ENCODE data around the gene BPI. TPM values are rescaled to one million over a fixed set of nuclear protein-coding genes. Genes with fewer than 3 reads are reported as not detected.
"Not testable (repeated sequence)": the region's sequence is repeated elsewhere in the genome, so short reads cannot be mapped to it uniquely, and the experiment has no call there.

Gene BPI
- total RNA-seq, 2 donors from 2014 or later = not detected

DNA sequence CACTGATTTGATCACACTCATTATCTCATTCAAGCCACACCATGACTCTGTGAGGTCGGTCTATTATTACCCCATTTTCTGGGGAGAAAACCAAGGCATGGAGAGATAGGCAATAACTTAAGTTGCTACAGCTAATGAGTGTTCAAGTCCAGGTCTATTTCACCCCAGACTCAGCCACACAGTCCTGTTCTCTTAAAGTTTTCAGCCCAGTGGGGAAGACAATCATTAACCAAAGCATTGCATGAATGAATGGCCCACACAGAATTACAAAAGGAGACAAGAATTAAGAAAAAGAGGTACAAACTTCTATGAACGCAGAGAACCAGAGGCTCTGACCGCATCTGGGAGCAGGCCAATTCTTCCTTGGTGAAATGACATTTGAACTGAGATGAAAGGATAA lies 7.1 kb downstream of the BPI start:
- H3K4me3 ChIP-seq = no peak overlapping the region
- TF ChIP-seq, protein P1, sequence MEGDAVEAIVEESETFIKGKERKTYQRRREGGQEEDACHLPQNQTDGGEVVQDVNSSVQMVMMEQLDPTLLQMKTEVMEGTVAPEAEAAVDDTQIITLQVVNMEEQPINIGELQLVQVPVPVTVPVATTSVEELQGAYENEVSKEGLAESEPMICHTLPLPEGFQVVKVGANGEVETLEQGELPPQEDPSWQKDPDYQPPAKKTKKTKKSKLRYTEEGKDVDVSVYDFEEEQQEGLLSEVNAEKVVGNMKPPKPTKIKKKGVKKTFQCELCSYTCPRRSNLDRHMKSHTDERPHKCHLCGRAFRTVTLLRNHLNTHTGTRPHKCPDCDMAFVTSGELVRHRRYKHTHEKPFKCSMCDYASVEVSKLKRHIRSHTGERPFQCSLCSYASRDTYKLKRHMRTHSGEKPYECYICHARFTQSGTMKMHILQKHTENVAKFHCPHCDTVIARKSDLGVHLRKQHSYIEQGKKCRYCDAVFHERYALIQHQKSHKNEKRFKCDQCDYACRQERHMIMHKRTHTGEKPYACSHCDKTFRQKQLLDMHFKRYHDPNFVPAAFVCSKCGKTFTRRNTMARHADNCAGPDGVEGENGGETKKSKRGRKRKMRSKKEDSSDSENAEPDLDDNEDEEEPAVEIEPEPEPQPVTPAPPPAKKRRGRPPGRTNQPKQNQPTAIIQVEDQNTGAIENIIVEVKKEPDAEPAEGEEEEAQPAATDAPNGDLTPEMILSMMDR (IDR thresholded peaks at IDR 0.05) = no peak
- H3K27ac ChIP-seq = no peak overlapping the region
- intact Hi-C loops (cut with DNase I) = no loop called here
- H3K9me3 ChIP-seq = no peaks in the 10 kb centered on the region
- no peak overlapping the region for H3K9ac ChIP-seq (ENCODE audit: low read depth in 2 of 2, low read length in 2 of 2)
- no peaks in the 10 kb centered on the region for H3K36me3 ChIP-seq
- DNase-seq = no peak
- no peaks in the 10 kb centered on the region for H3K4me1 ChIP-seq
- no peaks in the 10 kb centered on the region for H3K27me3 ChIP-seq

DNA sequence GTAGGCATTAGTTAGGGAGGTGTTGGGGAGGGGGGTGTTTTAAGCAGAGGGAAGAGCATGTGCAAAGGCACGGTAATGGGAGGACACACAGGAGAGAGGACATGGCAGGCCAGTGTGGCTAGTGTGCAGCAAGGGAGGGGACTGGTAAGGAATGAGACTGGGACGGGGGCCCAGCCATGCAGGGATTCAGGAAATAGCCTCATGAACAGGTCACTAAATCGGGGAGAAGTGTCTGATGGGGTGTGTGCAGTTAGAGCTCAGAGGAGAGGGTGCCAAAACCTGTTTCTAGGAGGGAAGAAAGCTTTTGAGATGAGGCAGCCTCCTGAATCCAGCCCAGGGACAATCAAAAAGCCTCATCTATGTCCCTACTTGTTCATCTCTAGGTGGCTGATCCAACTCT lies 7.5 kb downstream of the BPI start:
- DNase-seq = no peak
- no peaks in the 10 kb centered on the region for H3K36me3 ChIP-seq
- no peaks in the 10 kb centered on the region for H3K27me3 ChIP-seq
- H3K27ac ChIP-seq = no peak overlapping the region
- TF ChIP-seq, protein P1 (IDR thresholded peaks at IDR 0.05) = no peak
- no peak overlapping the region for H3K9ac ChIP-seq (ENCODE audit: low read depth in 2 of 2, low read length in 2 of 2)
- no peak overlapping the region for H3K4me3 ChIP-seq
- H3K9me3 ChIP-seq = no peaks in the 10 kb centered on the region
- no peaks in the 10 kb centered on the region for H3K4me1 ChIP-seq
- intact Hi-C loops (cut with DNase I) = no loop called here

DNA sequence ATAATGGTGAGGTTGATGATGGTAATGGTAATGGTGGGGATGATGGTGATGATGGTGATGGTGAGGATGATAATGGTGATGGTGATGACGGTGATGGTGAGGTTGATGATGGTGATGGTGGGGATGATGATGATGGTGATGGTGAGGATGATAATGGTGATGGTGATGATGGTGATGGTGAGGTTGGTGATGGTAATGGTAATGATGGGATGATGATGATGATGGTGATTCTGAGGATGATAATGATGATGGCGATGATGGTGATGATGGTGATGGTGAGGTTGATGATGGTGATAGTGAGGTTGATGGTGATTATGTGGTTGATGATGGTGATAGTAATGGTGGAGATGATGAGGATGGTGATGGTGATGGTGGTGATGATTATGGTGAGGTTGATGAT lies 9.7 kb downstream of the BPI start:
- Histone ChIP-seq H3K27ac (no peak overlapping the region), H3K36me3 (no peaks in the 10 kb centered on the region), H3K4me3 (no peak overlapping the region), H3K9ac (ENCODE audit: low read depth in 2 of 2, low read length in 2 of 2) (no peak overlapping the region), H3K27me3 (no peaks in the 10 kb centered on the region), H3K4me1 (no peaks in the 10 kb centered on the region), H3K9me3 (no peaks in the 10 kb centered on the region)
- no peak for DNase-seq
- intact Hi-C loops (cut with DNase I) = no loop called here
- TF ChIP-seq, protein P1 (IDR thresholded peaks at IDR 0.05) = no peak

DNA sequence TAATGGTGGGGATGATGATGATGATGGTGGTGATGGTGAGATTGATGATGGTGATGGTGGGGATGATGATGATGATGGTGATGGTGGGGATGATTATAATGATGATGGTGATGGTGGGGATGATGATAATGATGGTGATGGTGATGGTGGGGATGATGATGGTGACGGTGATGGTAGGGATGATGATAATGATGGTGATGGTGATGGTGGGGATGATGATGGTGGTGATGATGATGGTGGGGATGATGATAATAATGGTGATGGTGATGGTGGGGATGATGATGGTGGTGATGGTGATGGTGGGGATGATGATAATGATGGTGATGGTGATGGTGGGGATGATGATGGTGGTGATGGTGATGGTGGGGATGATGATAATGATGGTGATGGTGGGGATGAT lies 10.4 kb downstream of the BPI start:
- H3K4me1 ChIP-seq; intact Hi-C loops (cut with DNase I); H3K27me3 ChIP-seq; H3K36me3 ChIP-seq; H3K27ac ChIP-seq; DNase-seq; H3K9me3 ChIP-seq; H3K4me3 ChIP-seq; H3K9ac ChIP-seq (ENCODE audit: low read depth in 2 of 2, low read length in 2 of 2): not testable (repeated sequence)

DNA sequence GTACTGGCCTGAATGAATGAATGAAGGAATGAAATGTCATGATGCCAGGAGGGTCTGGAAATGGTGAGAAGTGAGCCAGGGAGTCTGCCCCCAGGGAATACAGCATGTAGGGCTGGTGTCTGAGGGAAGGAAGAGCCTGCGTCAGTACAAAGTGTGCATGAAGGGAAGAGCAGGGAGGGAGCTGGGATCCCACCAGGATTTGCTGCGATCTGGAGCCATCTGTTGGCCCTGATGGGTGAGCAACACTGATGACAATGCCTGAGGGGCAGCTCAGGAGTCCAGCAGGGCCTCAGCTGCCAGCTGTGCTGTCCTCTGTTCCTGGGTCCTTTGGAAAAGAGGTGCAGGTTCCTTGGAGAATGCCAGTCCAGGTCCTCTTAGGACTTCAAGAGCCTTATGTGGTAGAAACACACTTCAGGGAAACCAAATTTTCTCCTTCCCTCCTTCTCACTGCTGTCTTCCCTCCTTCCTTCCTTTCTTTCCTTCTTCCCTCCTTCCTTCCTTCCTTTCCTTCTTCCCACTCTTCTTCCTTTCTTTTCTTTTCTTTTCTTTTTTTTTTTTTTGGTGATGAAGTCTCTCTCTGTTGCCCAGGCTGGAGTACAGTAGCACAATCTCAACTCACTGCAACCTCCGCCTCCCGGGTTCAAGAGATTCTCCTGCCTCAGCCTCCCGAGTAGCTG lies 11.5 kb downstream of the BPI start:
- Histone ChIP-seq H3K36me3 (no peaks in the 10 kb centered on the region), H3K9ac (ENCODE audit: low read depth in 2 of 2, low read length in 2 of 2) (no peak overlapping the region), H3K27me3 (no peaks in the 10 kb centered on the region), H3K27ac (no peak overlapping the region), H3K4me1 (no peaks in the 10 kb centered on the region), H3K4me3 (no peak overlapping the region), H3K9me3 (no peaks in the 10 kb centered on the region)
- intact Hi-C loops (cut with DNase I) = no loop called here
- DNase-seq = no peak
- TF ChIP-seq, protein P1 (IDR thresholded peaks at IDR 0.05) = no peak

DNA sequence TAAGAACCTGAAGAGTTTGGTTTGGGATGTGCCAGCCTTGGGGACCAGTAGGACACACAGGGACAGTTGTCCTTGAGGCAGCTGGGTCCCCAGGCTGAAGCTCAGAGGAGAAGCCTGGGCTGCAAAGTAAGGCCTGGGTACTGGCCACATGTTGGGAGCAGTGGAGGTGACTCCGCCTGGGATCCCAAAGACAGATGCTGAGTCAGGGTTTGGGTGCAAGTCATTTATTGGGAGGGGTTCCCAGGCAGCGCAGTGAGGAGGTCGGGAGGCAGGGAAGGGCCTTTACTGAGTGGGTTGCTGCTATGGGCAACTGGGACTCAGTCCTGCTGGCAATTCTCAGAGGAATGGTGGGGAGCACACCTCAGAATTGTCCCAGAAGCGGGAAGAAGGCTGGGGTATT lies 12.4 kb downstream of the BPI start:
- Histone ChIP-seq H3K4me1 (no peaks in the 10 kb centered on the region), H3K36me3 (no peaks in the 10 kb centered on the region), H3K9ac (ENCODE audit: low read depth in 2 of 2, low read length in 2 of 2) (no peak overlapping the region), H3K27me3 (no peaks in the 10 kb centered on the region), H3K27ac (no peak overlapping the region), H3K4me3 (no peak overlapping the region), H3K9me3 (no peaks in the 10 kb centered on the region)
- intact Hi-C loops (cut with DNase I) = no loop called here
- TF ChIP-seq, protein P1 (IDR thresholded peaks at IDR 0.05) = no peak
- DNase-seq = no peak

All from colonic mucosa (tissue), 4 donors.